Sigmoid colon (tissue), 4 donors: ENCODE results near the gene GLI3.

ENCODE experiments used
- EP300 ChIP-seq, 4 donors: sonication (generic); formaldehyde crosslinking; IDR thresholded peaks; one replicate each; pipeline ENCODE4 v1.6.1; 2017; ENCODE audit warnings: antibody characterized with exemption in 4 of 4
- POLR2A ChIP-seq, 2 donors: fragments of 450-650 bp; IDR thresholded peaks; one replicate each; pipeline ENCODE4 v1.6.1; 2016; ENCODE audit warnings: antibody characterized with exemption in 2 of 2, mild to moderate bottlenecking in 2 of 2, moderate library complexity in 2 of 2
- TF ChIP-seq, protein P1 (sequence below), 4 experiments: fragments of 450-650 bp in 3 of 4; fragments of 200-600 bp in 1 of 4; IDR thresholded peaks; one replicate each; pipeline ENCODE4 v1.5.1; 2016 to 2019; ENCODE audit warnings: antibody characterized with exemption in 4 of 4, mild to moderate bottlenecking in 3 of 4, moderate library complexity in 2 of 4

DNA sequence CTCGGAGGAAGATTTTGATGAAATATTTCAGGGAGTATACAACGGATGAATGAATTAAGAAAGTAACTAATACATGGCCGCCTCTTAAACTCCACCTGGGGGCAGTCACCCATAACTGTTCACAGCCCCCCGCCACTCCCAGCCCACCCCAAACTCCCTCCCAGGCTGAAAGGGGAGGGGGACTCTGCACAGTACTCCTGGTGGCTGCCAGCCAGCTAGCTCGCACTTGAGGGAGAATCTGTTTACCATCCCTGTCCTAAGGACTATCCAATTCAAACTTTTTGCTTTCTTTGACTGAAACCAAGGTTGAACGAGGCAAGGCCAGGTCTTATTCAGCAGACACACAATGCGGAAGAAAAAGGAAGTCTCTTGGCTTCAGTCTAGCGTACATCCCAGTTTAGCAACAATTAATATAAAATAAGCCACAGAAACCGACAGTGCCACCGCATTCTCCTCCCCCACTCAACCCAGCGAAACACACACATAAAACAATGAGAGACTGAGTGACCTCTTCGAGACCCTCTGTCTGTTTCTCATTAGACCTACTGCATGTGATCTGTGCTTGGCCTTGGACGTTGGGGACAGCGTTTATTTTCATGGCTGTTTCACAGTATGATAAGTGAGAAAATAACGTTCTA lies 219.5 kb downstream of the GLI3 start:
- no peak for TF ChIP-seq POLR2A (IDR thresholded peaks at IDR 0.05)
- TF ChIP-seq, protein P1, sequence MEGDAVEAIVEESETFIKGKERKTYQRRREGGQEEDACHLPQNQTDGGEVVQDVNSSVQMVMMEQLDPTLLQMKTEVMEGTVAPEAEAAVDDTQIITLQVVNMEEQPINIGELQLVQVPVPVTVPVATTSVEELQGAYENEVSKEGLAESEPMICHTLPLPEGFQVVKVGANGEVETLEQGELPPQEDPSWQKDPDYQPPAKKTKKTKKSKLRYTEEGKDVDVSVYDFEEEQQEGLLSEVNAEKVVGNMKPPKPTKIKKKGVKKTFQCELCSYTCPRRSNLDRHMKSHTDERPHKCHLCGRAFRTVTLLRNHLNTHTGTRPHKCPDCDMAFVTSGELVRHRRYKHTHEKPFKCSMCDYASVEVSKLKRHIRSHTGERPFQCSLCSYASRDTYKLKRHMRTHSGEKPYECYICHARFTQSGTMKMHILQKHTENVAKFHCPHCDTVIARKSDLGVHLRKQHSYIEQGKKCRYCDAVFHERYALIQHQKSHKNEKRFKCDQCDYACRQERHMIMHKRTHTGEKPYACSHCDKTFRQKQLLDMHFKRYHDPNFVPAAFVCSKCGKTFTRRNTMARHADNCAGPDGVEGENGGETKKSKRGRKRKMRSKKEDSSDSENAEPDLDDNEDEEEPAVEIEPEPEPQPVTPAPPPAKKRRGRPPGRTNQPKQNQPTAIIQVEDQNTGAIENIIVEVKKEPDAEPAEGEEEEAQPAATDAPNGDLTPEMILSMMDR (IDR thresholded peaks at IDR 0.05): no peak
- TF ChIP-seq EP300 (IDR thresholded peaks at IDR 0.05): no peak
